Bronchus fibroblast of lung (primary cell): ENCODE measurements around the gene ZNF648. TPM values are rescaled to one million over a fixed set of nuclear protein-coding genes. Genes with fewer than 3 reads are reported as not detected.

ENCODE experiments used
- total RNA-seq: library from RNA; depleted of rRNA; stranded (reverse); fragments of >200 nt; gene quantifications from 2 replicates; pipeline ENCODE4 v1.2.3, GENCODE V29; 2015

ZNF648 gene, protein sequence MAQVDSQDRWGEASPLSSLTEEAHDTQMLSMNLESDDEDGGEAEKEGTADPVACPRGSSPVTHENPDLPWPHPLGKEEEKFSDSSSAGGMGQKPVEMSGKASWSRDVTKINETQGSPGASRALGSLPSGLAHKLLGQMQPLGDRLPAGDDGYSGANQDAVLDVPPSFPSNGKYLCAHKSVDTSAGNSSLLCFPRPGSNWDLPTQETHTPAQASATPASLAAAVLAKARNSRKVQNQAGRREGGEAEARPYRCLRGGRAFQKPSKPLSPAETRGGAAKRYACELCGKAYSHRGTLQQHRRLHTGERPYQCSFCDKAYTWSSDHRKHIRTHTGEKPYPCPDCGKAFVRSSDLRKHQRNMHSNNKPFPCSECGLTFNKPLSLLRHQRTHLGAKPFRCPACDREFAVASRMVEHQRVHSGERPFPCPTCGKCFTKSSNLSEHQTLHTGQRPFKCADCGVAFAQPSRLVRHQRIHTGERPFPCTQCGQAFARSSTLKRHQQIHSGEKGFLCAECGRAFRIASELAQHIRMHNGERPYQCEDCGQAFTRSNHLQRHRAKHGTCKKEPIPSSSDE
- under 0.01 TPM in 1 of 2 replicates, not detected in the other for total RNA-seq

GRCh38 chr1:182061594-182061993 is at the start of gene ZNF648:
ZNF648 (minus strand) TSS chr1:182061712; CDS start chr1:182058010, 3,702 bp downstream.

